WI38 (cell line): ENCODE data around the gene SYK.
"Not testable (repeated sequence)": the region's sequence is repeated elsewhere in the genome, so short reads cannot be mapped to it uniquely, and the experiment has no call there.

Source experiments
- H3K4me3 ChIP-seq: 2 replicates; pipeline ENCODE4 v1.5.1; 2011; ENCODE audit warnings: low read depth, mild to moderate bottlenecking, control low read depth, low read length
- TF ChIP-seq, protein P1 (sequence below): IDR thresholded peaks from 2 replicates; pipeline ENCODE4 v1.5.1; 2012; ENCODE audit warnings: low read depth, mild to moderate bottlenecking, control low read depth, low read length

SYK gene

GRCh38 chr9:90801241-90801972, at the start of gene SYK:
SYK (plus strand) TSS chr9:90801819; CDS start chr9:90843899, 42,080 bp downstream.
- H3K4me3 ChIP-seq: no peak within 1 kb of the TSS
- TF ChIP-seq, protein P1, sequence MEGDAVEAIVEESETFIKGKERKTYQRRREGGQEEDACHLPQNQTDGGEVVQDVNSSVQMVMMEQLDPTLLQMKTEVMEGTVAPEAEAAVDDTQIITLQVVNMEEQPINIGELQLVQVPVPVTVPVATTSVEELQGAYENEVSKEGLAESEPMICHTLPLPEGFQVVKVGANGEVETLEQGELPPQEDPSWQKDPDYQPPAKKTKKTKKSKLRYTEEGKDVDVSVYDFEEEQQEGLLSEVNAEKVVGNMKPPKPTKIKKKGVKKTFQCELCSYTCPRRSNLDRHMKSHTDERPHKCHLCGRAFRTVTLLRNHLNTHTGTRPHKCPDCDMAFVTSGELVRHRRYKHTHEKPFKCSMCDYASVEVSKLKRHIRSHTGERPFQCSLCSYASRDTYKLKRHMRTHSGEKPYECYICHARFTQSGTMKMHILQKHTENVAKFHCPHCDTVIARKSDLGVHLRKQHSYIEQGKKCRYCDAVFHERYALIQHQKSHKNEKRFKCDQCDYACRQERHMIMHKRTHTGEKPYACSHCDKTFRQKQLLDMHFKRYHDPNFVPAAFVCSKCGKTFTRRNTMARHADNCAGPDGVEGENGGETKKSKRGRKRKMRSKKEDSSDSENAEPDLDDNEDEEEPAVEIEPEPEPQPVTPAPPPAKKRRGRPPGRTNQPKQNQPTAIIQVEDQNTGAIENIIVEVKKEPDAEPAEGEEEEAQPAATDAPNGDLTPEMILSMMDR: no peak

DNA sequence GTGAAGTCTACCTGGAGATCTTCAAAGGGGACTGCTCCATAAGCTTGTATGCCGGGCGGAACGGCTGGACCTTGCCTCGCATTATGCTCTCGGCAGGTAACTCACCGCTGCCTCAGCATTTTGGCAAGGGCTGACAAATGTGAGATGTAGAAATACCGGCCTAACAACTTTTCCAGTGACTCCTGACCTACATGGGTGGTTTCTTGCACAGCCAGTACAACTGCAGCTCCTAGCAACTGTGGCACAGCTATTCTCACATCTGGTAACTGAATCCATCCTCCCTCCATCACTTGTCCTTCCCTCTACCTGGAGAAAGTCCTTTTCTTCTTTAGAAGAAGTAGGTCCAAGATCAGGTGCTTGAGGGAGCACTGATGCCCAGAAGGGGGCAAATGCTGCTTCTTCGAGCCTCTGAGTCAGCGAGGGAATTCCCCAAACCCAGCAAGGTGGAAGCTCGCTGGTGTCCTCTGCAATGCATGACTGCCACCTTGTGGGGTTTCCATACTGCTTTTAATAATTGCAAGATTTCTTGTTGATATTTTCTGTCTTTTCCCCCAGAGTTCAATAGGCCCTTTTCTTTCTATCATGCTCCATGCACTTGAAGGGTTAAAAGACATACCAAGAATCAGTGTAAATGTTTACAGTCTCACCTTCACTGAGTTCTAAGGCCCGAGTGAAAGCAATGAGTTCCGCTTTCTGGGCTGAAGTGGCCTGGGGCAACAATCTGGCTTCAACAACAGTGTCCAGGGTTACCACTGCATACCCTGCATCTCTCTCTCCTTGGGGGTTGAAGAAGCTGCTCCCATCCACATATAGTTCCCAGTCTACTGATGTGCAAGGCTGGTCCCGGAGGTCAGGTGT, 45.9 kb upstream of the SYK start:
- H3K4me3 ChIP-seq: not testable (repeated sequence)

GRCh38 chr9:90760577-90760976, 41.0 kb upstream of the SYK start:
- H3K4me3 ChIP-seq: not testable (repeated sequence)

- H3K4me3 ChIP-seq: no peak overlapping the region
- TF ChIP-seq, protein P1: no peak
Observed at GRCh38 chr9:90766731-90767130, 34.9 kb upstream of the SYK start.

GRCh38 chr9:90767523-90768100, 34.0 kb upstream of the SYK start:
- H3K4me3 ChIP-seq: no peak overlapping the region
- TF ChIP-seq, protein P1: no peak

- H3K4me3 ChIP-seq: no peak overlapping the region
- TF ChIP-seq, protein P1: no peak
Observed at GRCh38 chr9:90770182-90770738, 31.4 kb upstream of the SYK start.

- TF ChIP-seq, protein P1: no peak
- H3K4me3 ChIP-seq: no peak overlapping the region
Observed at GRCh38 chr9:90770927-90771326, 30.7 kb upstream of the SYK start.

- H3K4me3 ChIP-seq: no peak overlapping the region
- TF ChIP-seq, protein P1: no peak
Observed at GRCh38 chr9:90772386-90772785, 29.2 kb upstream of the SYK start.
